Fibroblast of lung (primary cell): ENCODE data around the gene KCNMA1. TPM values are rescaled to one million over a fixed set of nuclear protein-coding genes. Genes with fewer than 3 reads are reported as not detected.

Source experiments
- DNase-seq, 2 donors: peaks; one replicate each; pipeline versions ENCODE4 v3.0.0 to v3.0.0-alpha.2; 2010; ENCODE audit warnings: low read depth in 2 of 2
- H2AFZ ChIP-seq: 2 replicates; pipeline ENCODE4 v1.5.1; 2012; ENCODE audit warnings: low read length, control low read depth, inconsistent platforms
- H3K27ac ChIP-seq: 2 replicates; pipeline ENCODE4 v1.5.1; 2011; ENCODE audit warnings: low read length, control low read depth; ENCODE audit not compliant: insufficient read depth
- H3K27me3 ChIP-seq: 2 replicates; pipeline ENCODE4 v1.5.1; 2011; ENCODE audit warnings: mild to moderate bottlenecking, low read length; ENCODE audit not compliant: control insufficient read depth, insufficient read depth
- H3K36me3 ChIP-seq: 2 replicates; pipeline ENCODE4 v1.5.1; 2011; ENCODE audit warnings: low read length; ENCODE audit not compliant: control insufficient read depth, insufficient read depth
- H3K4me1 ChIP-seq: 2 replicates; pipeline ENCODE4 v1.5.1; 2011; ENCODE audit warnings: low read length; ENCODE audit not compliant: control insufficient read depth, insufficient read depth; ENCODE audit errors: extremely low read depth
- H3K4me2 ChIP-seq: 2 replicates; pipeline ENCODE4 v1.5.1; 2011; ENCODE audit warnings: low read length, control low read depth; ENCODE audit not compliant: insufficient read depth; ENCODE audit errors: extremely low read depth
- H3K4me3 ChIP-seq, 4 experiments: fragments of 200-600 bp in 1 of 4; sonication (generic) in 1 of 4; replicated peaks in 1 of 4; 2 replicates each; pipeline ENCODE4 v1.5.1; 2011 to 2016; ENCODE audit warnings: low read length in 4 of 4, low read depth in 3 of 4, mild to moderate bottlenecking in 3 of 4, control low read depth in 2 of 4, inconsistent platforms in 1 of 4, mixed read lengths in 1 of 4; ENCODE audit not compliant: insufficient read depth in 1 of 4; ENCODE audit errors: control extremely low read depth in 1 of 4
- H3K79me2 ChIP-seq: 2 replicates; pipeline ENCODE4 v1.5.1; 2012; ENCODE audit warnings: mild to moderate bottlenecking, low read length, inconsistent platforms; ENCODE audit not compliant: control insufficient read depth, insufficient read depth
- H3K9ac ChIP-seq: 2 replicates; pipeline ENCODE4 v1.5.1; 2011; ENCODE audit warnings: mild to moderate bottlenecking, low read length, control low read depth; ENCODE audit not compliant: insufficient read depth
- H3K9me3 ChIP-seq: 2 replicates; pipeline ENCODE4 v1.5.1; 2012; ENCODE audit warnings: low read depth, low read length; ENCODE audit not compliant: control insufficient read depth, insufficient read depth
- H4K20me1 ChIP-seq: 2 replicates; pipeline ENCODE4 v1.5.1; 2011; ENCODE audit warnings: low read length; ENCODE audit not compliant: control insufficient read depth, insufficient read depth; ENCODE audit errors: extremely low read depth
- CTCF ChIP-seq, 2 donors: IDR thresholded peaks in 1 of 2; conservative IDR thresholded peaks in 1 of 2; 1 replicate in 1 of 2; 2 replicates in 1 of 2; pipeline ENCODE4 v1.5.1; 2011 to 2012; ENCODE audit warnings: low read length in 2 of 2, control low read depth in 1 of 2, inconsistent platforms in 1 of 2, low read depth in 1 of 2, mild to moderate bottlenecking in 1 of 2
- EZH2 ChIP-seq: IDR thresholded peaks from 2 replicates; pipeline ENCODE4 v1.5.1; 2012; ENCODE audit warnings: low read length, control low read depth, mild to moderate bottlenecking; ENCODE audit errors: missing control alignments
- polyA plus RNA-seq, 2 donors: library from polyadenylated mRNA; depleted of rRNA in 1 of 2; stranded (reverse) in 1 of 2; unstranded in 1 of 2; fragments of >200 nt; gene quantifications; 2 replicates each; pipeline ENCODE4 v1.2.1, GENCODE V29; 2011 to 2012; ENCODE audit warnings: missing spikeins in 1 of 2
- total RNA-seq: library from RNA; depleted of rRNA; stranded (reverse); fragments of >200 nt; gene quantifications from 2 replicates; pipeline ENCODE4 v1.2.1, GENCODE V29; 2014

The KCNMA1 gene
- total and polyA plus RNA-seq, 2 donors (not counting 1 experiment from before 2014, with no cell fraction given), result 31.0 to 138 TPM

- no peaks in the 10 kb centered on the region for H3K27me3 ChIP-seq
- no peak overlapping the region for H3K4me2 ChIP-seq
- H3K4me1 ChIP-seq, result no peaks in the 10 kb centered on the region
- TF ChIP-seq CTCF (conservative IDR thresholded peaks at IDR 0.05 in 1 of 2, IDR thresholded peaks at IDR 0.05 in 1 of 2; ENCODE audit: low read depth in 1 of 2, low read length in 2 of 2) (no peak), EZH2 (no peak)
- no peak overlapping the region for H3K4me3 ChIP-seq
- H3K27ac ChIP-seq, result no peak overlapping the region
- no peaks in the 10 kb centered on the region for H3K79me2 ChIP-seq
- H3K36me3 ChIP-seq, result no peaks in the 10 kb centered on the region
- H3K9me3 ChIP-seq, result no peaks in the 10 kb centered on the region
- H4K20me1 ChIP-seq, result no peaks in the 10 kb centered on the region
- H2AFZ ChIP-seq, result no peak overlapping the region
- no peak for DNase-seq
- no peak overlapping the region for H3K9ac ChIP-seq
These were observed 373.9 kb downstream of the KCNMA1 start for GRCh38 chr10:77263700-77264099.

GRCh38 chr10:77261146-77261545, 376.5 kb downstream of the KCNMA1 start:
- Histone ChIP-seq H3K9me3 (no peaks in the 10 kb centered on the region), H3K27ac (no peak overlapping the region), H3K9ac (no peak overlapping the region), H3K4me3 (no peak overlapping the region), H3K27me3 (no peaks in the 10 kb centered on the region), H3K4me1 (no peaks in the 10 kb centered on the region), H4K20me1 (no peaks in the 10 kb centered on the region), H2AFZ (no peak overlapping the region), H3K79me2 (no peaks in the 10 kb centered on the region), H3K36me3 (no peaks in the 10 kb centered on the region), H3K4me2 (no peak overlapping the region)
- DNase-seq, result no peak
- TF ChIP-seq EZH2 (no peak), CTCF (conservative IDR thresholded peaks at IDR 0.05 in 1 of 2, IDR thresholded peaks at IDR 0.05 in 1 of 2; ENCODE audit: low read depth in 1 of 2, low read length in 2 of 2) (no peak)

- Histone ChIP-seq H3K27me3 (no peaks in the 10 kb centered on the region), H3K4me1 (no peaks in the 10 kb centered on the region), H3K27ac (no peak overlapping the region), H3K4me3 (no peak overlapping the region), H3K4me2 (no peak overlapping the region), H3K36me3 (no peaks in the 10 kb centered on the region), H3K9ac (no peak overlapping the region), H2AFZ (no peak overlapping the region), H3K9me3 (no peaks in the 10 kb centered on the region), H3K79me2 (no peaks in the 10 kb centered on the region), H4K20me1 (no peaks in the 10 kb centered on the region)
- TF ChIP-seq EZH2, result no peak
- no peak for TF ChIP-seq CTCF (conservative IDR thresholded peaks at IDR 0.05 in 1 of 2, IDR thresholded peaks at IDR 0.05 in 1 of 2; ENCODE audit: low read depth in 1 of 2, low read length in 2 of 2)
- DNase-seq, result no peak
These were observed 378.3 kb downstream of the KCNMA1 start for GRCh38 chr10:77259171-77259874.
